G401 (cell line): ENCODE measurements around the gene C12orf50. TPM values are rescaled to one million over a fixed set of nuclear protein-coding genes. Genes with fewer than 3 reads are reported as not detected.
"Not testable (repeated sequence)": the region's sequence is repeated elsewhere in the genome, so short reads cannot be mapped to it uniquely, and the experiment has no call there.

Experiments
- DNase-seq: peaks from one replicate; pipeline ENCODE4 v3.0.0-alpha.2; 2015; ENCODE audit warnings: low spot score
- in situ Hi-C: cut with HindIII; loops from 2 replicates; pipeline ENCODE4 v1.10.0; 2016; ENCODE audit warnings: low sequenced_read_pairs, mixed read lengths
- total RNA-seq: library from RNA; depleted of rRNA; stranded (reverse); fragments of >200 nt; shearing (Covaris generic); gene quantifications from 2 replicates; pipeline ENCODE4 v1.2.3, GENCODE V29; 2014; rRNA removed

C12orf50 gene, protein sequence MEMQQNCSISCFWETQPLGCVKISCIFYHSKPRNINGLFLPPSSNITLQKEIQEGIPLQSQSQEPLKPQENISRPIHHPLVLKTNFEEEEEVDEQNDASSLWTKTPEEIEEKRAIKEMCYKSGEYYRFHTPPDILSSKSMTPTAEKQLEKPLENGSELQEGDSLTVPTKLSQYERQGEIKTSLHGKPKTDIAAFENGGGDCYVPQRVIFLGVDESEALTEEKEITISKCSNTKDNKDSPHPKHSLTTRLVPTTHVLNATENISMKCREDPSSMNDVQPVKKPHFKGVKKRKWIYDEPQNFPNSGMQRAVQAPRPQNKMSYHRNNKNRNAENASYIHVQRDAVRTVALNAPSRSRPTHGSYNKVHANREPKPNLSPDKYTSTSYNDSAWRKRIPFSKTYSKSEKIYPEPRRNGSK
- not detected in 2 replicates for total RNA-seq

DNA sequence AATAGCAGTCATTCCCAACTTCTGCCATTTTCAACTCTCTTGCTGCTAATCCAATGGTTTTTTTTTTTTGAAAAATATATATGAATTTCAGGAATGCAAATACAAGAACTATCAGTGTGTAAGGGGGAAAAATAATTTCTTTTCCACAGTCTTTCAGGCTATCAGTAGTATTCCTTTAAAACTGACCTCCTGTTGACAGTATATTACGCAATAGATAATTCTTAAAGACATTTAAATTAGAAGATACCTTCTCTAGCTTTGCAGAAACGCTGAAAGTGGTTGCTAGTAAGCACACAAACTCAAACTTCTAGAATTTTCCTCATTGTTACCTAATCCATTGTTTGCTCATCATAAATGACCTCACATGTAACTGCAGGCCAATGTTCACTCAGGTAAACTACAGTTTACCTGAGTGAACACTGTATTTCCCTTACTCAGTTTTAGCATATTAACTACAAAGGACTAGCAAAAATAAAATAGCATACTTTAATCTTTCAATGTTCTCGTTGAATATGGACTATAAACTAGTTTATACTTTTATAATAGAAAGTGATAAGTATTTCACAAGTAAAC lies at the start of gene C12orf50:
TSS of gene C12orf50 (minus strand) at position 309 of the 573 bp plus-strand sequence. CDS start 2,439 bp downstream, outside the sequence.
- in situ Hi-C loops: no loop called here
- no peak for DNase-seq

DNA sequence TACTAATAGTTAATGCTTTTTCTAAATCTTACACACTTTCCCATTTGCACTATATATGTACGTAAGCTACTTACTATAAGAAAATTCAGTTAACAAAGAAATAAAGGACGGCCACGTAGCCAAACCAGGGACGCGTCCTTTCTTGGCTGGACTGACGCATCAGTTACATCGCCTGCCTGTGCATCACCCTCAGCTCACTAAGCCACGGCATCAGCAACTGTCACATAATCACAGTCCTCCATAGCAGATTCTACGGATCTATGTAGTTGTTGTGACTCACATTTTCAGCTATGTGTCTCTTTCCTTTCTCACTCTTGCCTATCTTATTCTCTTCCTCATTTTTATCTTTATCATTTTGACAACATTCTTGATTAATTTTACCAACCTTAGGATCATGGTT lies 38.1 kb upstream of the C12orf50 start:
- in situ Hi-C loops: no loop called here

DNA sequence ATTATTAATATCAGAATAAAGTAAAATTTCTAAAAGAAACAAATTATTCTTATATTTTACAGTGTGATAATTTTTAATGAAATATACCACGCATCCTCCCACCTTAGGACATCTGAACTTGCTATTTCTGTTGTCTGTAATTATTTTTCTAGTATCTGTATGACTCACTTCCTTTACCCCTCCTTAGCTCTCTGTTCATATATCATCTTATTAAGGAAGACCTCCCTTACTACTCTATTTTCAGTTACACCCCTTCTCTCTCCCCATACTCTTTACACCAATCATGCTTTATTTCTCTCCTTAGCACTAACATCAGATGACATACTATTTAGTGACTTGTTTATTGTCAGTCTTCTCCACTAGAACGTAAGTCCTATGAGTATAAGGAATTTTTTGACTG lies 34.2 kb upstream of the C12orf50 start:
- no peak for DNase-seq
- in situ Hi-C loops: no loop called here

More for the DNA sequence above, 38.1 kb upstream of the C12orf50 start:
- DNase-seq: no peak

- no peak for DNase-seq
- in situ Hi-C loops: no loop called here
These were observed 33.3 kb upstream of the C12orf50 start for GRCh38 chr12:88062474-88062873.

GRCh38 chr12:88058719-88059077 lies 29.5 kb upstream of the C12orf50 start:
- DNase-seq: no peak
- in situ Hi-C loops: no loop called here

GRCh38 chr12:88057994-88058718 lies 29.0 kb upstream of the C12orf50 start:
- in situ Hi-C loops: no loop called here
- no peak for DNase-seq

- in situ Hi-C loops: no loop called here
- DNase-seq: no peak
These were observed 27.4 kb upstream of the C12orf50 start for GRCh38 chr12:88056571-88056970.

DNA sequence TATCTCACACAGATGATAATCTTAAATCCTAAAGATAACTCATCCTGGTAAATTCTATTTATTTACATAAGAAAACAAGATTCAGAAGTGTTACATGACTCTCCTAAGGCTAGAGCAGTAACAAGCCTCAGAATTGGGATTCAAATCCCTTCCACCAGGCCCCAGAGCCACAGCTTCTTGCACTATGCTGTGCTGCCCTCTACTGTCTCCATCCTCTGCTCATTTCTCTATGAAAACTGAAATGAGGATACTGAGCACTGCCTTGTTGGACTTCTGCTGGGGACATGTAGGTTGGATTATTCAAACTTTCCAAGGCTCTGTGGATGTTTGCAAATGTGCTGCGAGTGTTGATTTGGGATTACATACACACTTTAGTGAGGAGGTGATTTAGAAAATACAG lies 23.5 kb upstream of the C12orf50 start:
- DNase-seq: peak; percentile 31

GRCh38 chr12:88044035-88044434 lies 14.8 kb upstream of the C12orf50 start:
- no peak for DNase-seq
- in situ Hi-C loops: no loop called here

More for the DNA sequence above, 23.5 kb upstream of the C12orf50 start:
- in situ Hi-C loops: no loop called here

- in situ Hi-C loops: no loop called here
- no peak for DNase-seq
These were observed 8.6 kb upstream of the C12orf50 start for GRCh38 chr12:88037770-88038169.

- DNase-seq: peak; percentile 27
These were observed 7.3 kb upstream of the C12orf50 start for GRCh38 chr12:88036353-88036965.

GRCh38 chr12:88035907-88036289 lies 6.7 kb upstream of the C12orf50 start:
- in situ Hi-C loops: no loop called here
- DNase-seq: peak; percentile 33

More at GRCh38 chr12:88036353-88036965, 7.3 kb upstream of the C12orf50 start:
- in situ Hi-C loops: no loop called here

DNA sequence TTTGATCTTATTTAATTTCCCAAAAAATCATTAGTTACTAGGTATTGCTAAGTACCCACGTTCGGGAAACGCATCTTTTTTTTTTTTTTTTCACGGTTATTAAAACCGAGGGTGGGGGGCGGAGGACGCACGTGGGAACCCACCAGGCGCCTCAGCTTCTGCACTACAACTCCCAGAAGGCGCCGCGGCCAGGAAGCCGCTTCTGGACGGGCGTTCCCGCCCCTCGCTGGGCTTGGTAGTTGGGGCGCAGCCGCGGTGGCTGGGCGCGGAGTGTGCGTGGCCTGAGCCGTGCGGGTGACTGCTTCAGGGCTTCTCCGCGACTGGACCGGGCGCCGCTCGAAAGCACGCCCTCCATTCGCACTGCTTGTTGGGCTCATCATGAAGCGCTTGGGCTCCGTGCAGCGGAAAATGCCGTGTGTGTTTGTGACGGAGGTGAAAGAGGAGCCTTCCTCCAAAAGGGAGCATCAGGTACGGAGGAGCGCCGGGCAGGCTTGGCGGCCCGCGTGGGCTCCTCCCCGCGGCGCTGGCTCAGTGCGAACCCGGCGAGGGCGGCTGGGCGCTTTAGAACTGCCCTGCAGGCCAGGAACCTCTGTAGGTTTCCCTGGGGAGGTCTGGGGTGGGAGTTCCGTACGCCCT lies 6.2 kb upstream of the C12orf50 start:
- in situ Hi-C loops: no loop called here

DNA sequence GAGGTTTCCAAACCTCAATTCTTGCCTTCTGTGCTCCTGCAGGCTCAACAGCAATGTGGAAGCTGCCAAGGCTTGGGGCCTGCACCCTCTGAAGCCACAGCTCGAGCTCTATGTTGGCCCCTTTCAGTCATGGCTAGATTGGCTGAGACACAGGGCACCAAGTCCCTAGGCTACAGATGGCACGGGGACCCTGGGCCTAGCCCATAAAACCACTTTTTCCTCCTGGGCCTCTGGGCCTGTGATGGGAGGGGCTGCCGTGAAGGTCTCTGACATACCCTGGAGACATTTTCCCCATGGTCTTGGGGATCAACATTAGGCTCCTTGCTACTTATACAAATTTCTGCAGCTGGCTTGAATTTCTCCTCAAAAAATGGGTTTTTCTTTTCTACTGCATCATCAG lies 2.0 kb upstream of the C12orf50 start:
- in situ Hi-C loops, DNase-seq: not testable (repeated sequence)

More for the DNA sequence above, 6.2 kb upstream of the C12orf50 start:
- peak; percentile 93 for DNase-seq

DNA sequence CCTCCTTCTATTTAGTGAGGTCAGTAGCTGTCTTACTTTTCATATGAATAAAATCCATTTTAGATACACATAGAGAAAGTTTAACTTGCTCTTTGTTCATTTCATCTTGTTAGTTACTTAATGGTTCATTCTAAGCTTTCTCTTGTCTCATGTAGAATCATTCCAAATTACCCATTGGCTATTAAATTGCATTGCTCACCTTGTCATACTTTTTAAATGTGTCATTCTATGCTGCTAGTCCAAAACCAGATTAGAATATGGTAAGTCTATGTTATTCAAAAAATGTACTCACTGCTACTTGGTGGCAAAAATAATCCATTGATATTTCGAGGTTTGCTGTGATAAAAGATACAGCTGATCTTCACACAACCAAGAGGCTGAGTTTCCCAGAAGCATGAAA lies 3.0 kb downstream of the C12orf50 start:
- in situ Hi-C loops: no loop called here
- DNase-seq: no peak

DNA sequence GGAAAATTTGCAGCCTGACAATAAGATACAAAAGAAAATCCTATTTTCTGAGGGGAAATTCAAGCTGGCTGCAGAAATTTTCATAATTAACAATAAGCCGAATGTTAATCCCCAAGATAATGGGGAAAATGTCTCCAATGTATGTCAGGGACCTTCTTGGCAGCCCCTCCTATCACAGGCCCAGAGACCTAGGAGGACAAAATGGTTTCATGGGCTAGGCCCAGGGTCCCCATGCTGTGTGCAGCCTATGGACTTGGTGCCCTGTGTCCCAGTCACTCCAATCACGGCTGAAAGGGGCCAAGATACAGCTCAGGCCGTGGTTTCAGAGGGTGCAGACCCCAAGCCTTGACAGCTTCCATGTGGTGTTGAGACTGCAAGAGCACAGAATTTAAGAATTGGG lies 11.2 kb downstream of the C12orf50 start:
- DNase-seq: no peak
- in situ Hi-C loops: no loop called here

DNA sequence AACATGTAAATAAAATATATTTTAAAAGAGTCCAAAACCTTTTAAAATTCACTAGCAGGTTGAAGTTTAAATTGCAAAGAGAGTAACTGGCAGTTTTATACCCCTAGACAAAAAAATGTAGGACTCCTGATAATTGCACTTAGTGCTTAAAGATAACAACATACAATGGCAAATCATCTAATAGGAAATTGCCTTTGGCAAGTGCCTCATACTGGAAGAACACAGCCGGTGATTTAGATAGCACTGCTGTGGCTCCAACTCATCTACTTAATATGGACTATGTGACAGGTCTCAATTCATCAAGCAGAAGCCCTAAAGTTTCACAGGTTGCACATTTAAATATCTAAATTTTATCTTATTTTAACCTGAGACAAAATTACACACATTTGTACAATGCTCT lies 13.4 kb downstream of the C12orf50 start:
- DNase-seq: no peak
- in situ Hi-C loops: no loop called here

DNA sequence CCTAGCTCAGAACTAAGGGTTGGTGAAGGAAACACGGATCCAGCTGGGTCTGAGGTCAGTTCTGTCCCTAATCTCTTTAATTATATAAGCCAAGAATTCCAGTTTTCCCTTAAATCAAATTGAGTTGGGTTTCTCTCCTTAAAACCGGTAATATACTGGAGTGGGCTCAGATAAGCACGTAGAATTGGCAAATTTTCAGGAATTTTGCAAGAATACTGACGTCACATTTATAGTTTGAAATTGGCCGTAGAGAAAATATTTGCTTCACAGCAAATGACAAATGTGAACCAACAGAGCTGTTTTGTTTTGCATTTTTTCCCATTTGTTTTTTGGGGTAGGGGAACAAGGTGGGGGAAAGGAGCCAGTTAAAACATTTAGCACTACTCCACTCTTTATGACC lies 17.4 kb downstream of the C12orf50 start:
- in situ Hi-C loops: no loop called here
- DNase-seq: no peak

DNA sequence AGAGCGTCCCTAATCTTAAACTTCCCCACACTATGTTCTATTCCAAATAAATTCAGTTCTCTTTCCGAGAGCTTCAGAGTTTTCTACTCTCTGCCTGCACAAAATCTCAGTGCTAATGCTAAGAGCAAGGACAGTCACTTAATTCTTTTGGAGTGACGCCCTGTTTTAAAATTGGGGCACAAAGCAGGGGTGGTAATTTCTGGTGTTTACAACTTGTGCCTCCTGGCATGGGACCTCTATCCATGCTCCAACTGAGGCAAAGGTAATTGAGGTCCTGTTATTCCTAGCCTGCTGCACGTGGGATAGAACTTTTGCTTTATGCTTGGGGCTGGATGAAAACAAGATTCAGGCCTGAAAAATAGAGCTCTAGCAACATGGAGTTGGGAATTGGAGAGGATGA lies 22.9 kb downstream of the C12orf50 start:
- DNase-seq: no peak
- in situ Hi-C loops: no loop called here
